Epithelial cell of esophagus (primary cell): ENCODE results near the gene PARD6G.
A peak's percentile ranks its signal among the peaks of the same experiment; 100 is the strongest.

Experiments used
- DNase-seq: peaks from one replicate; pipeline ENCODE4 v3.0.0; 2010; ENCODE audit warnings: low read depth
- H3K4me3 ChIP-seq: 2 replicates; pipeline ENCODE4 v1.5.1; 2011; ENCODE audit warnings: mild to moderate bottlenecking, low read length, control low read depth
- TF ChIP-seq, protein P1 (sequence below): IDR thresholded peaks from 2 replicates; pipeline ENCODE4 v1.5.1; 2011; ENCODE audit warnings: low read depth, mild to moderate bottlenecking, low read length, control low read depth, inconsistent platforms; ENCODE audit not compliant: insufficient read depth; ENCODE audit errors: missing control alignments

PARD6G gene

DNA sequence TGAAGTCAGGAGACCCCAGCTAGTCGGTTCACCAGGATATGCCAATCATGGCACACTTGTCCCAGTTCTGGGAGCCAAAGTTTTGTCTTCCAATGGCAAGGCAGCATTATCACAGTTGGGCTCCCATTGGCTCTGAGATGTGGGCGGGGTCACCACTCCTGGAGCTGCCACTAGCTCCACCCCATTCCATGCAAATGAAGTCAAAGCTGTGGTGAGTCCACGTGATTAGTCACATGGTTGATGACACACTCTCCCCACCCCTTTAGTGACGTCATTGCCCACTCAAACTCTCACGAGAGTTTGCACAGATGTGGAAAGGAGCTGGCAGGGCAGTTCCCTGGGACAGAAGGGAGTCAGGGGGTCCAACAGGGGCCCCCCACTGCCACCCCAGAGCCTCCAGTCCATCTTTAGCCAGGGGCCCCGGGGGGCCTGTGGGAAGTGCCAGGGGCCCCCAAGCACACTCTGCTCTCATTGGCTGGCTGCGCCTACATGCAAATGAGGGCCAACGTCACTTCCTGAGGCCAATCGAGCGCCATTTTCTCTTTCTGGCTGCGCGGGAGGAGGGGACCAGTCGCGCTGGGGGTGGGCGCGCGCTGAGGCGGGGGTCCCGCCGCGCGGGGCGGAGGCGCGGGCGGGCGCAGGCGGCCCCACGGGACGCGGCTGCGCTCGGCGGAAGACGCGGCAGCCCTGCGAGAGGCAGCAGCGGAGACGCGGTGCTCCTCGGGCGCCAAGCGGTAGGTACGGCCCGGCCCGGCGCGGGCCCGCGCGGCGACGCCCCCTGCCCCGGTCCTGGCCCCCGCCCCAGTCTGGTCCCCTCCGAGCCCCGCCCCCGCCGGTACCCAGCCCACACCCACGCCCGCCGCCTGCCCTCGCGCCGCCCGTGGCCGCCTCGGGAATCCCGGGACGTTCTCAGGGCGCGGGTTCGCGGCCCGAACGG lies 138.3 kb downstream of the PARD6G start, which contains the start of gene ADNP2:
TSS of gene ADNP2 (plus strand) at position 524 of the 937 bp plus-strand sequence. CDS start 8,281 bp downstream, outside the sequence.
- peak within 1 kb of the TSS; percentile 67 for H3K4me3 ChIP-seq
- DNase-seq, result peak; percentile 96
- TF ChIP-seq, protein P1, sequence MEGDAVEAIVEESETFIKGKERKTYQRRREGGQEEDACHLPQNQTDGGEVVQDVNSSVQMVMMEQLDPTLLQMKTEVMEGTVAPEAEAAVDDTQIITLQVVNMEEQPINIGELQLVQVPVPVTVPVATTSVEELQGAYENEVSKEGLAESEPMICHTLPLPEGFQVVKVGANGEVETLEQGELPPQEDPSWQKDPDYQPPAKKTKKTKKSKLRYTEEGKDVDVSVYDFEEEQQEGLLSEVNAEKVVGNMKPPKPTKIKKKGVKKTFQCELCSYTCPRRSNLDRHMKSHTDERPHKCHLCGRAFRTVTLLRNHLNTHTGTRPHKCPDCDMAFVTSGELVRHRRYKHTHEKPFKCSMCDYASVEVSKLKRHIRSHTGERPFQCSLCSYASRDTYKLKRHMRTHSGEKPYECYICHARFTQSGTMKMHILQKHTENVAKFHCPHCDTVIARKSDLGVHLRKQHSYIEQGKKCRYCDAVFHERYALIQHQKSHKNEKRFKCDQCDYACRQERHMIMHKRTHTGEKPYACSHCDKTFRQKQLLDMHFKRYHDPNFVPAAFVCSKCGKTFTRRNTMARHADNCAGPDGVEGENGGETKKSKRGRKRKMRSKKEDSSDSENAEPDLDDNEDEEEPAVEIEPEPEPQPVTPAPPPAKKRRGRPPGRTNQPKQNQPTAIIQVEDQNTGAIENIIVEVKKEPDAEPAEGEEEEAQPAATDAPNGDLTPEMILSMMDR, result no peak

DNA sequence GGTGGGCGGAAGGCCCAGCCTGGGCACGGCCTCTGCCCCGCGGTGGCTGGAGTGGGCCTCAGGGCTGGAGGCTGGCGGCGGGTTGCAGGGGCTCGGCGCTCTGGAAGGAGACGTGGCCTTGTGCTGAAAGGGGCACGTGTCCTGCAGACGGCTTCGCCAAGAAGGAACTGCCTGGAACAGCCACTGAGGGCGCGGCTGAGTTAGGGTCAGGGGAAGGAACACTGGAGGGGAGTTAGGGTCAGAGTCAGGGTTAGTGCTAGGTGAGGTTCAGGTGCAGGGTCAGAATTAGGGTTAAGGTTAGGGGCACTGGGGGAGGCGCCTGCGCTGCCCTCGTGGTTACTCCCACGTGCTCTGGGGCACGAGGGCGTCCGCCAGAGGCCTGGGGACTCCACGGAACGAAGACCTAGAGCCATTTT lies 139.2 kb downstream of the PARD6G start:
- no peak for DNase-seq
- TF ChIP-seq, protein P1, result no peak
- H3K4me3 ChIP-seq, result no peak overlapping the region

DNA sequence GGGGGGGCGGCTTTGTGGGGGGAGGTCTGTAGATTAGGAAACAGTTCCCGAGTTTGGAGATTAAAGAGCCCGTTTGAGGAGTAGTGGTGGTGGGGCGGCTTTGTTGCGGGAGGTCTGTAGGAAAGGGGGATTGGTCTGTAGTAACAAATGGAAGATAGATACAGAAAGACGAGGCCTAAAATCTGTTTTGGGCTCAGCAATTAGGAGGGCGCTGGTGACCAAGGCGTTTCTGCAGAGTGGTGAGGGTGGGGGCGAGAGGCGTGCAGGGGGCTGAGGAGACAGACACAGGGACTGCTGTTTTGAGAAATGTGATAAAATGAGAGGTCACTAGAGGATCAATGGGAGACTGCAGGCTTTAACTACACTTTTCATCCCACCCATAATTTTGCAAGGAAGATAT lies 139.9 kb downstream of the PARD6G start:
- no peak for DNase-seq
- TF ChIP-seq, protein P1, result no peak
- H3K4me3 ChIP-seq, result no peak overlapping the region
